Measurements from ENCODE around the gene ZNF540. TPM values are rescaled to one million over a fixed set of nuclear protein-coding genes. Genes with fewer than 3 reads are reported as not detected.

Gene ZNF540
- total and polyA plus RNA-seq, 9 of the 15 experiments (the other 6 are each of a cell fraction or from before 2014, with no cell fraction given) = 0.20 to 0.95 (median 0.44) TPM

GRCh38 chr19:37655301-37655688 lies 60.6 kb downstream of the ZNF540 start, which contains the start of gene ZFP30 (continued):
- TF ChIP-seq REST (IDR thresholded peaks at IDR 0.05; ENCODE audit: borderline replicate concordance) (no peak), REST (CRISPR knock-in tag; IDR thresholded peaks at IDR 0.05; ENCODE audit: low read depth) (no peak; the same call in 1 of the 2 replicates), RB1 (IDR thresholded peaks at IDR 0.05; ENCODE audit: low read depth) (no peak), XRCC3 (IDR thresholded peaks at IDR 0.05) (no peak), XRCC4 (IDR thresholded peaks at IDR 0.05; ENCODE audit: extremely low read depth, insufficient read depth, insufficient read length) (no peak), TBP (optimal IDR thresholded peaks at IDR 0.05; ENCODE audit: low read depth, low read length) (peak; percentile 41), ASH1L (IDR thresholded peaks at IDR 0.05; ENCODE audit: borderline replicate concordance, low read depth, partially characterized antibody) (no peak), POLR2AphosphoS5 (IDR thresholded peaks at IDR 0.05; ENCODE audit: control insufficient read depth, insufficient read depth, low read depth, low read length) (peak; percentile 47; the same call in 1 of the 2 replicates), MED1 (CRISPR knock-in tag; IDR thresholded peaks at IDR 0.05; ENCODE audit: borderline replicate concordance) (no peak), ZEB2 (IDR thresholded peaks at IDR 0.05) (no peak), CEBPG (CRISPR knock-in tag; IDR thresholded peaks at IDR 0.05) (no peak), CEBPG (tag; conservative IDR thresholded peaks at IDR 0.05 in 1 of 2, IDR thresholded peaks at IDR 0.05 in 1 of 2) (no peak), VEZF1 (CRISPR knock-in tag; IDR thresholded peaks at IDR 0.05) (peak; percentile 98), MYBL2 (IDR thresholded peaks at IDR 0.05; ENCODE audit: low read depth) (no peak; the same call in 1 of the 2 replicates), MYBL2 (CRISPR knock-in tag; IDR thresholded peaks at IDR 0.05; ENCODE audit: borderline replicate concordance) (no peak)
- TF ChIP-seq, protein P1, sequence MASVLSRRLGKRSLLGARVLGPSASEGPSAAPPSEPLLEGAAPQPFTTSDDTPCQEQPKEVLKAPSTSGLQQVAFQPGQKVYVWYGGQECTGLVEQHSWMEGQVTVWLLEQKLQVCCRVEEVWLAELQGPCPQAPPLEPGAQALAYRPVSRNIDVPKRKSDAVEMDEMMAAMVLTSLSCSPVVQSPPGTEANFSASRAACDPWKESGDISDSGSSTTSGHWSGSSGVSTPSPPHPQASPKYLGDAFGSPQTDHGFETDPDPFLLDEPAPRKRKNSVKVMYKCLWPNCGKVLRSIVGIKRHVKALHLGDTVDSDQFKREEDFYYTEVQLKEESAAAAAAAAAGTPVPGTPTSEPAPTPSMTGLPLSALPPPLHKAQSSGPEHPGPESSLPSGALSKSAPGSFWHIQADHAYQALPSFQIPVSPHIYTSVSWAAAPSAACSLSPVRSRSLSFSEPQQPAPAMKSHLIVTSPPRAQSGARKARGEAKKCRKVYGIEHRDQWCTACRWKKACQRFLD (CRISPR knock-in tag; IDR thresholded peaks at IDR 0.05) = no peak
- TF ChIP-seq, protein P2, sequence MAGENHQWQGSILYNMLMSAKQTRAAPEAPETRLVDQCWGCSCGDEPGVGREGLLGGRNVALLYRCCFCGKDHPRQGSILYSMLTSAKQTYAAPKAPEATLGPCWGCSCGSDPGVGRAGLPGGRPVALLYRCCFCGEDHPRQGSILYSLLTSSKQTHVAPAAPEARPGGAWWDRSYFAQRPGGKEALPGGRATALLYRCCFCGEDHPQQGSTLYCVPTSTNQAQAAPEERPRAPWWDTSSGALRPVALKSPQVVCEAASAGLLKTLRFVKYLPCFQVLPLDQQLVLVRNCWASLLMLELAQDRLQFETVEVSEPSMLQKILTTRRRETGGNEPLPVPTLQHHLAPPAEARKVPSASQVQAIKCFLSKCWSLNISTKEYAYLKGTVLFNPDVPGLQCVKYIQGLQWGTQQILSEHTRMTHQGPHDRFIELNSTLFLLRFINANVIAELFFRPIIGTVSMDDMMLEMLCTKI (IDR thresholded peaks at IDR 0.05; ENCODE audit: partially characterized antibody) = no peak

All from K562 (cell line).